ENCODE measurements around the gene GNAT2. TPM values are rescaled to one million over a fixed set of nuclear protein-coding genes. Genes with fewer than 3 reads are reported as not detected.
A peak's percentile ranks its signal among the peaks of the same experiment; 100 is the strongest.

The GNAT2 gene
- total and polyA plus RNA-seq, 2 donors (not counting 1 experiment from before 2014, with no cell fraction given) = 0.17 to 0.22 TPM

DNA sequence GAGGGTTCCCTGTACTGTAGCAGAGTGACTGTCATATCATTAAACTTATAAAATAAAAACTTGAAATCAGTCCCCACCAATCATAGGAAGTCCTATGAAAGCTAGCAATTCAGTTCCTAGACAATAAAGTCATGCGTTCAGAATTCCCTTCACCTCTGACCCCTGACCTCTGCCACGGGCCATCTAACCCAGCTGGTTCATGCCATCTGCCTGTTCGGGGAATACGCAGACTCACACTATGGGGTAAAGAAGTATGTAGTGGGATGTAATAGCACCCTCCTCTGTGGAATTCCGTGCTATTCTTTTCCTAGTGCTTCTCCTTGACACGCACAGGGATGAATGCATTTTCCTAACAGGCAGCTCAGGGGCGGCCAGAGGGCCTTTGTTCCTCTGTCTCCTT is 38.6 kb upstream of the GNAT2 start:
- no peaks in the 10 kb centered on the region for H3K9me3 ChIP-seq (ENCODE audit: control insufficient read depth, insufficient read depth, low read depth, low read length)
- H2AFZ ChIP-seq (ENCODE audit: low read length) = no peak overlapping the region
- H3K4me2 ChIP-seq (ENCODE audit: extremely low read depth, insufficient read depth, low read length) = no peak overlapping the region
- H4K20me1 ChIP-seq (ENCODE audit: control insufficient read depth, extremely low read depth, insufficient read depth, low read length) = no peaks in the 10 kb centered on the region
- no peak overlapping the region for H3K9ac ChIP-seq (ENCODE audit: insufficient read depth, low read length)
- H3K36me3 ChIP-seq (ENCODE audit: control insufficient read depth, insufficient read depth, low read length) = no peaks in the 10 kb centered on the region
- peaks cover 4% of the 10 kb centered on the region for H3K4me1 ChIP-seq (ENCODE audit: control insufficient read depth, extremely low read depth, insufficient read depth, low read length)
- H3K27me3 ChIP-seq (ENCODE audit: control insufficient read depth, insufficient read depth, low read length) = peaks cover 2% of the 10 kb centered on the region
- no peak for DNase-seq (ENCODE audit: low read depth in 2 of 2)
- H3K4me3 ChIP-seq (replicated peaks in 1 of 4; ENCODE audit: control extremely low read depth in 1 of 4, insufficient read depth in 1 of 4, low read depth in 3 of 4, low read length in 4 of 4) = no peak overlapping the region
- no peak overlapping the region for H3K27ac ChIP-seq (ENCODE audit: insufficient read depth, low read length)
- H3K79me2 ChIP-seq (ENCODE audit: control insufficient read depth, insufficient read depth, low read length) = no peaks in the 10 kb centered on the region
- TF ChIP-seq, protein P1, sequence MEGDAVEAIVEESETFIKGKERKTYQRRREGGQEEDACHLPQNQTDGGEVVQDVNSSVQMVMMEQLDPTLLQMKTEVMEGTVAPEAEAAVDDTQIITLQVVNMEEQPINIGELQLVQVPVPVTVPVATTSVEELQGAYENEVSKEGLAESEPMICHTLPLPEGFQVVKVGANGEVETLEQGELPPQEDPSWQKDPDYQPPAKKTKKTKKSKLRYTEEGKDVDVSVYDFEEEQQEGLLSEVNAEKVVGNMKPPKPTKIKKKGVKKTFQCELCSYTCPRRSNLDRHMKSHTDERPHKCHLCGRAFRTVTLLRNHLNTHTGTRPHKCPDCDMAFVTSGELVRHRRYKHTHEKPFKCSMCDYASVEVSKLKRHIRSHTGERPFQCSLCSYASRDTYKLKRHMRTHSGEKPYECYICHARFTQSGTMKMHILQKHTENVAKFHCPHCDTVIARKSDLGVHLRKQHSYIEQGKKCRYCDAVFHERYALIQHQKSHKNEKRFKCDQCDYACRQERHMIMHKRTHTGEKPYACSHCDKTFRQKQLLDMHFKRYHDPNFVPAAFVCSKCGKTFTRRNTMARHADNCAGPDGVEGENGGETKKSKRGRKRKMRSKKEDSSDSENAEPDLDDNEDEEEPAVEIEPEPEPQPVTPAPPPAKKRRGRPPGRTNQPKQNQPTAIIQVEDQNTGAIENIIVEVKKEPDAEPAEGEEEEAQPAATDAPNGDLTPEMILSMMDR (conservative IDR thresholded peaks at IDR 0.05 in 1 of 2, IDR thresholded peaks at IDR 0.05 in 1 of 2; ENCODE audit: low read depth in 1 of 2, low read length in 2 of 2) = no peak
- no peak for TF ChIP-seq EZH2 (IDR thresholded peaks at IDR 0.05; ENCODE audit: low read length, missing control alignments)

DNA sequence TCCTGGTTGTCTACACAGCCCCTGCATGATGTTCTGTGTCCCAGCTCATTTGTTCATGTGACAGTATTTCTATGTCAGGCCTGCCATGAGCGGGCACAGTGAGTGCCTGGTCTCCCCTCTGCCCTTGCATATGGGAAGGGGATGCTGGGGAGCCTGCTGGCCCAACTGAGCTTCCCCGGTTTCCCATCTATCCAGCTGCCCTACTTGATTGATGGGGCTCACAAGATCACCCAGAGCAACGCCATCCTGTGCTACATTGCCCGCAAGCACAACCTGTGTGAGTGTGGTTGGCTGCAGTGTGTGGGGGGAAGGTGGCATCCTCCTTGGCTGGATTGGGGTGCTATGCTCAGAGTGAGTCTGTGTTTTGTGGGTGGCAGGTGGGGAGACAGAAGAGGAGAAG is 38.0 kb upstream of the GNAT2 start:
- DNase-seq (ENCODE audit: low read depth in 2 of 2) = no peak
- no peak overlapping the region for H3K4me3 ChIP-seq (replicated peaks in 1 of 4; ENCODE audit: control extremely low read depth in 1 of 4, insufficient read depth in 1 of 4, low read depth in 3 of 4, low read length in 4 of 4)
- no peaks in the 10 kb centered on the region for H3K79me2 ChIP-seq (ENCODE audit: control insufficient read depth, insufficient read depth, low read length)
- peaks cover 4% of the 10 kb centered on the region for H3K4me1 ChIP-seq (ENCODE audit: control insufficient read depth, extremely low read depth, insufficient read depth, low read length)
- no peaks in the 10 kb centered on the region for H3K36me3 ChIP-seq (ENCODE audit: control insufficient read depth, insufficient read depth, low read length)
- H3K9me3 ChIP-seq (ENCODE audit: control insufficient read depth, insufficient read depth, low read depth, low read length) = no peaks in the 10 kb centered on the region
- TF ChIP-seq, protein P1 (conservative IDR thresholded peaks at IDR 0.05 in 1 of 2, IDR thresholded peaks at IDR 0.05 in 1 of 2; ENCODE audit: low read depth in 1 of 2, low read length in 2 of 2) = no peak
- TF ChIP-seq EZH2 (IDR thresholded peaks at IDR 0.05; ENCODE audit: low read length, missing control alignments) = no peak
- H4K20me1 ChIP-seq (ENCODE audit: control insufficient read depth, extremely low read depth, insufficient read depth, low read length) = no peaks in the 10 kb centered on the region
- peaks cover 2% of the 10 kb centered on the region for H3K27me3 ChIP-seq (ENCODE audit: control insufficient read depth, insufficient read depth, low read length)
- no peak overlapping the region for H3K27ac ChIP-seq (ENCODE audit: insufficient read depth, low read length)
- no peak overlapping the region for H2AFZ ChIP-seq (ENCODE audit: low read length)
- H3K4me2 ChIP-seq (ENCODE audit: extremely low read depth, insufficient read depth, low read length) = no peak overlapping the region
- H3K9ac ChIP-seq (ENCODE audit: insufficient read depth, low read length) = no peak overlapping the region

DNA sequence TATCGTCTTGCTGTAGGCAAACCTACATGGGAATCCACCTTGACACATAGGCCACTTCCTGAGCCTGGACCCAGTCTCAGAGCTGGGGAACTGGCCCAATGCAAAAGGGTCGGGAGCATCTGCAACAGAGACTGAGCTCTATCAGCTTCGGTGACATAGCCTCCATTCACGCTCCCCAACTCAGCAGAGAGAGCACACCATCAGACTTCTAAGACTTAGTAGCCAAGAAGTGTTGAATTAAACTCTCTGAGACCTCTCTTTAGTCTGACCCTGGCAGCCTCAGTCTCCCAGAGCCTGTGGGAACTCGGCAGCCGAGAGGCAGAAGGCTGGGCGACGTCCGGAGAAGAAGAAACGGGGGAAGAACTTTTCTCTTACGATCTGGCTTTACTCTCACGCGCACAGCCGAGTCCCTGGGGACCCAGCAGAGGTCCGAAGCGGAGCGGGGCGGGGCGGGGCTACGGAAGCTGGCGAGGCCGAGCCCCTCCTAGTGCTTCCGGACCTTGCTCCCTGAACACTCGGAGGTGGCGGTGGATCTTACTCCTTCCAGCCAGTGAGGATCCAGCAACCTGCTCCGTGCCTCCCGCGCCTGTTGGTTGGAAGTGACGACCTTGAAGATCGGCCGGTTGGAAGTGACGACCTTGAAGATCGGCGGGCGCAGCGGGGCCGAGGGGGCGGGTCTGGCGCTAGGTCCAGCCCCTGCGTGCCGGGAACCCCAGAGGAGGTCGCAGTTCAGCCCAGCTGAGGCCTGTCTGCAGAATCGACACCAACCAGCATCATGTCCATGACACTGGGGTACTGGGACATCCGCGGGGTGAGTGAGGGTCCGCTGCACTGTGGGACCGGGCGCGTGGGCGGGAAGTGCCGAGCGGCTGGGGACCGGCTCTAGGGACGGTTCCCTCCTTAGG is 36.5 kb upstream of the GNAT2 start, which contains the start of gene GSTM4:
GSTM4 (plus strand) TSS at position 485 of the 905 bp plus-strand sequence; CDS start at position 776, 291 bp downstream.
- H3K9ac ChIP-seq (ENCODE audit: insufficient read depth, low read length) = peak within 1 kb of the TSS; percentile 52
- H3K36me3 ChIP-seq (ENCODE audit: control insufficient read depth, insufficient read depth, low read length) = no peaks in the 10 kb centered on the region
- H3K27me3 ChIP-seq (ENCODE audit: control insufficient read depth, insufficient read depth, low read length) = peaks cover 2% of the 10 kb centered on the region
- no peaks in the 10 kb centered on the region for H3K79me2 ChIP-seq (ENCODE audit: control insufficient read depth, insufficient read depth, low read length)
- no peaks in the 10 kb centered on the region for H3K9me3 ChIP-seq (ENCODE audit: control insufficient read depth, insufficient read depth, low read depth, low read length)
- H3K4me1 ChIP-seq (ENCODE audit: control insufficient read depth, extremely low read depth, insufficient read depth, low read length) = peaks cover 4% of the 10 kb centered on the region
- H4K20me1 ChIP-seq (ENCODE audit: control insufficient read depth, extremely low read depth, insufficient read depth, low read length) = no peaks in the 10 kb centered on the region
- peak within 1 kb of the TSS; percentile 59 to 65 (median 62) for H3K4me3 ChIP-seq (replicated peaks in 1 of 4; ENCODE audit: control extremely low read depth in 1 of 4, insufficient read depth in 1 of 4, low read depth in 3 of 4, low read length in 4 of 4)
- peak within 1 kb of the TSS; percentile 31 for H3K27ac ChIP-seq (ENCODE audit: insufficient read depth, low read length)
- H3K4me2 ChIP-seq (ENCODE audit: extremely low read depth, insufficient read depth, low read length) = peak within 1 kb of the TSS; percentile 88
- DNase-seq (ENCODE audit: low read depth in 2 of 2) = peak; percentile 74 to 76
- peak within 1 kb of the TSS; percentile 94 for H2AFZ ChIP-seq (ENCODE audit: low read length)
- no peak for TF ChIP-seq EZH2 (IDR thresholded peaks at IDR 0.05; ENCODE audit: low read length, missing control alignments)
- TF ChIP-seq, protein P1 (conservative IDR thresholded peaks at IDR 0.05 in 1 of 2, IDR thresholded peaks at IDR 0.05 in 1 of 2; ENCODE audit: low read depth in 1 of 2, low read length in 2 of 2) = no peak
